ENCODE data around the gene CFAP74. TPM values are rescaled to one million over a fixed set of nuclear protein-coding genes. Genes with fewer than 3 reads are reported as not detected.

CFAP74 gene
- total and polyA plus RNA-seq, 9 of the 15 experiments (the other 6 are each of a cell fraction or from before 2014, with no cell fraction given), result 0.03 to 0.15 (median 0.05) TPM; not detected in 6

DNA sequence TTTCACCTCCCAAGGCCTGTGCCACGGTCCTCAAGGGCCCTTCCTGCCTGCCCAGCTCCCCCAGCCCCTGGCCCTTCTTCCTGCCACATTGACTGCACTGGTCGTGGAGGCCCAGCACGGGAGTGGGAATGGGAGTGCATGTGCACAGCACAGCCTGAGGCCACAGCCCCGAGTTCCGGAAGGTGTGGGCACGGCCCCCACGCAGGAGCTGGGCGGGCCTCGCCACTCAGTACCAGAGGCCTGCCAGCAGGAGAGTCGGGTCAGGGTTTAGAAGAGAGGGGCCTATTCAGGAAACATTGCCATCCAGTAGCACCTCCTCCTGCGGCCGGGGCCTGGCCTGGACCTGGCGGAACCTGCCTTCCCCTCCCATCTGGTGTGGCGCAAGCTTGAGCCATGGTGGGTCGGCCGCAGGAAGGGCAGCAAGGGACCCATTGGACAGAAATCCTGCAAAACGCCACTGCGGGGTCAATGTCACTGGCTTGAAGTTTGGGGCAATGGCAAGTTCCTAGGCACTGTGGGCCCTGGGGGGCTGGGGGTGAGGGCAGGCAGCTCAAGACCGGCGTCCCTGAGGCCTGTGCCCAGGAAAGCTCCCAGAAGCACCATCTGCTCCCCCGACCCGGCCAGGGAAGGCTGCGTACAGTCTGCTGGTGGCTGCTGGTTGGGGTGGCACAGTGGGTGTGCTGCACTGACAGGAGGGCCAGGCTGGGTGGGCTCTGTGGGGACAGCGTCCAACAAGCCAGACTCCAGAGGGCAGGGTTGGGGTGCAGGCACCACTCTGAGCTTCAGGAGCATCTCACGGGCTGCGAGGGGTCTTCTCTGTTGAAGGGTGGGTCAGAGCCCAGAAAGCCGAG is 82.8 kb downstream of the CFAP74 start:
- no peak overlapping the region for H2AFZ ChIP-seq (ENCODE audit: low read depth, low read length)
- ChIA-PET CTCF (ENCODE audit: low intra/inter-chr PET ratio) (no interaction called here), POLR2A (interaction anchor here (0.6 kb wide), 2 partner anchors 22 to 108 kb away, joined by 3 read pairs; no protein-coding TSS in a partner anchor)
- TF ChIP-seq ZC3H4 (CRISPR knock-in tag; IDR thresholded peaks at IDR 0.05; ENCODE audit: borderline replicate concordance) (peak; percentile 38; the same call in 1 of the 2 replicates), FOSL1 (tag; conservative IDR thresholded peaks at IDR 0.05) (no peak), EP300 (IDR thresholded peaks at IDR 0.05; ENCODE audit: low read length) (no peak)
- H3K9ac ChIP-seq (ENCODE audit: insufficient read depth in 1 of 2, low read depth in 2 of 2, low read length in 2 of 2), result peak overlapping the region in 1 of 2 experiments; percentile 91; a peak in 1 of 4 replicates
- no TSS peak for BruUV-seq (replicated peaks)
- H4K20me1 ChIP-seq (replicated peaks; ENCODE audit: control insufficient read depth, insufficient read depth, low read length), result peaks cover 8% of the 10 kb centered on the region
- no peaks in the 10 kb centered on the region for H3K9me1 ChIP-seq (ENCODE audit: control insufficient read depth, insufficient read depth, low read length)
- no peaks in the 10 kb centered on the region for H3K36me3 ChIP-seq (ENCODE audit: control insufficient read depth, insufficient read depth, low read length)
- intact Hi-C loops (cut with micrococcal nuclease), result no loop called here
- H3K4me1 ChIP-seq (replicated peaks in 1 of 2; ENCODE audit: control insufficient read depth in 2 of 2, insufficient read depth in 2 of 2, low read length in 2 of 2), result peaks cover 9 to 89% of the 10 kb centered on the region in 2 experiments; a peak in 4 of 5 replicates
- WGBS (ENCODE audit: insufficient coverage, low coverage, missing lambda C conversion rate), result 51% methylated on average over 27 of the region's 27 CpGs
- no peaks in the 10 kb centered on the region for H3K79me2 ChIP-seq (ENCODE audit: control insufficient read depth, insufficient read depth, low read length)
- H3K27ac ChIP-seq (ENCODE audit: extremely low read depth, low read depth, low read length), result no peak overlapping the region
- ATAC-seq, result no peak
- DNase-seq (ENCODE audit: extremely low read depth in 1 of 4, low spot score in 3 of 4), result no peak
- H3K4me2 ChIP-seq (ENCODE audit: insufficient read depth, low read length), result no peak overlapping the region
- peaks cover 9 to 25% of the 10 kb centered on the region in 2 experiments; a peak in 4 of 5 replicates for H3K27me3 ChIP-seq (ENCODE audit: control insufficient read depth in 2 of 2, insufficient read depth in 2 of 2, low read length in 2 of 2)
- H3K4me3 ChIP-seq, result no peak overlapping the region
- FAIRE-seq, result no peak
- H3K9me3 ChIP-seq (replicated peaks; ENCODE audit: control insufficient read depth, insufficient read depth, low read depth, low read length), result no peaks in the 10 kb centered on the region
- in situ Hi-C loops (cut with MboI), result no loop called here

GRCh38 chr1:1920057-1920607 is 83.5 kb downstream of the CFAP74 start:
- ATAC-seq (no peak), DNase-seq (ENCODE audit: extremely low read depth in 1 of 4, low spot score in 3 of 4) (no peak), FAIRE-seq (no peak)
- H3K79me2 ChIP-seq (ENCODE audit: control insufficient read depth, insufficient read depth, low read length), result no peaks in the 10 kb centered on the region
- peak overlapping the region; percentile 78 for H3K4me2 ChIP-seq (ENCODE audit: insufficient read depth, low read length)
- CTCF ChIA-PET (ENCODE audit: low intra/inter-chr PET ratio), result no interaction called here
- H2AFZ ChIP-seq (ENCODE audit: low read depth, low read length), result peak overlapping the region; percentile 93
- H3K4me3 ChIP-seq, result no peak overlapping the region
- H3K27me3 ChIP-seq (ENCODE audit: control insufficient read depth in 2 of 2, insufficient read depth in 2 of 2, low read length in 2 of 2), result peaks cover 6 to 18% of the 10 kb centered on the region in 2 experiments; a peak in 4 of 5 replicates
- H3K9me1 ChIP-seq (ENCODE audit: control insufficient read depth, insufficient read depth, low read length), result no peaks in the 10 kb centered on the region
- H3K27ac ChIP-seq (ENCODE audit: extremely low read depth, low read depth, low read length), result no peak overlapping the region
- in situ Hi-C loops (cut with MboI) (no loop called here), intact Hi-C loops (cut with micrococcal nuclease) (no loop called here)
- no peaks in the 10 kb centered on the region for H3K36me3 ChIP-seq (ENCODE audit: control insufficient read depth, insufficient read depth, low read length)
- H3K4me1 ChIP-seq (replicated peaks in 1 of 2; ENCODE audit: control insufficient read depth in 2 of 2, insufficient read depth in 2 of 2, low read length in 2 of 2), result peaks cover 9 to 89% of the 10 kb centered on the region in 2 experiments; a peak in 4 of 5 replicates
- 0 out of 2 replicates have a peak, but pooled peaks have one; percentile 1 for TF ChIP-seq ERF (CRISPR knock-in tag; IDR thresholded peaks at IDR 0.05)
- TF ChIP-seq ESRRB (CRISPR knock-in tag; IDR thresholded peaks at IDR 0.05; ENCODE audit: borderline replicate concordance), result no peak
- TF ChIP-seq ZNF639 (CRISPR knock-in tag; conservative IDR thresholded peaks at IDR 0.05 in 1 of 2, IDR thresholded peaks at IDR 0.05 in 1 of 2), result 0 out of 4 replicates have a peak, but pooled peaks of 1 of the 2 experiments have one; percentile 43
- 36% methylated on average over 6 of the region's 6 CpGs for WGBS (ENCODE audit: insufficient coverage, low coverage, missing lambda C conversion rate)
- BruUV-seq (replicated peaks), result no TSS peak
- H4K20me1 ChIP-seq (replicated peaks; ENCODE audit: control insufficient read depth, insufficient read depth, low read length), result peaks cover 8% of the 10 kb centered on the region
- H3K9ac ChIP-seq (ENCODE audit: insufficient read depth in 1 of 2, low read depth in 2 of 2, low read length in 2 of 2), result peak overlapping the region in 1 of 2 experiments; percentile 91; a peak in 2 of 4 replicates
- H3K9me3 ChIP-seq (replicated peaks; ENCODE audit: control insufficient read depth, insufficient read depth, low read depth, low read length), result no peaks in the 10 kb centered on the region
- POLR2A ChIA-PET, result interaction anchor here (0.6 kb wide), 1 partner anchor 23 kb away, joined by 3 read pairs; no protein-coding TSS in a partner anchor
